Brain microvascular endothelial cell (primary cell): Measurements from ENCODE around the gene CAMK2A.
A peak's percentile ranks its signal among the peaks of the same experiment; 100 is the strongest.

Source experiments
- DNase-seq: peaks from one replicate; pipeline ENCODE4 v3.0.0-alpha.2; 2020
- H3K27ac ChIP-seq: fragments of 250-450 bp; sonication (Bioruptor Pico); 2 replicates; pipeline ENCODE4 v1.5.1; 2020; ENCODE audit warnings: mild to moderate bottlenecking, moderate library complexity
- H3K27me3 ChIP-seq: fragments of 250-450 bp; sonication (Bioruptor Pico); replicated peaks from 2 replicates; pipeline ENCODE4 v1.5.1; 2020; ENCODE audit warnings: mild to moderate bottlenecking
- H3K36me3 ChIP-seq: fragments of 250-450 bp; sonication (Bioruptor Pico); replicated peaks from 2 replicates; pipeline ENCODE4 v1.5.1; 2020; ENCODE audit warnings: mild to moderate bottlenecking
- H3K4me3 ChIP-seq: 2 replicates; pipeline ENCODE4 v1.5.1; 2011; ENCODE audit warnings: low read depth, mild to moderate bottlenecking, control low read depth, low read length, moderate library complexity
- in situ Hi-C: cut with HindIII; loops from 2 replicates; pipeline ENCODE4 v1.10.0; 2017; ENCODE audit warnings: low sequenced_read_pairs, low pct_ligation_motif_present
- TF ChIP-seq, protein P1 (sequence below): IDR thresholded peaks from 2 replicates; pipeline ENCODE4 v1.5.1; 2011; ENCODE audit warnings: low read depth, mild to moderate bottlenecking, moderate library complexity, low read length, control low read depth, inconsistent platforms; ENCODE audit errors: missing control alignments

The CAMK2A gene

DNA sequence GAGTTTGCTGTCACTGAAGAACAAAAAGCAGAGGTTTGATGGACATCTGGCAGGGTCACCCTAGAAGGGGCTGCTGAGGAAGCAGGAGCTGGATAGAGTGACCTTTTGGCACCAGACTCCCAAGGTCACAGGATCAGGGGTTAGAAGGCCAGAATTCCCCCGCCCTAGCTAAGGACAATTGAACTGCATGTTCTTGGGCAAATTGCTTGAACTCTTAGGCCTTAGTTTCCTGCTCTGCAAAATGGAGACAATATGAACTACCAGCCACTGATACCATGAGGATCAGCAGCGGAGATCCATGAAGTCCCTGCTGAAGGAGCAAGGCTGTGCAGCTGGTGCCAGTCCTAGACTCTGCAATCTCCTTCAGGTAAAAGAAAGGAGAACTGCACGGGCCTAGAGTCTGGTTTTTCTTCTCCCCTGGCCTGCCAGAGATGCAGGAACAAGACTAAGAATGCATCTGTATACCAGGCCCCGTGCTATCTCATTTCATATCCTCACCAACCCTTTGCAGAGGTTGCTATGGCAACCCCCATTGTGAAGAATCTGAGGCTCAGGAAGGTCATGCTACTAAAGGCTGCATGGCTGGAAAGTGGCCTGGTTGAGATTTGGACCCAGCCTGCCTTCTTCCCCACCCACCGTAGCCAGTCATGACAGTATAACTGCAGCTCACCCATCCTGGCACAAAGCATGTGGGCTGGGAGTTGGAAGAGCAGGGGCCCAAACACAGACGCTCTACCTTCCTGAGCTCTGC, 33.7 kb downstream of the CAMK2A start:
- Histone ChIP-seq H3K36me3 (no peaks in the 10 kb centered on the region), H3K27ac (no peak overlapping the region), H3K4me3 (no peak overlapping the region), H3K27me3 (no peaks in the 10 kb centered on the region)
- DNase-seq: peak; percentile 11
- in situ Hi-C loops: no loop called here
- TF ChIP-seq, protein P1, sequence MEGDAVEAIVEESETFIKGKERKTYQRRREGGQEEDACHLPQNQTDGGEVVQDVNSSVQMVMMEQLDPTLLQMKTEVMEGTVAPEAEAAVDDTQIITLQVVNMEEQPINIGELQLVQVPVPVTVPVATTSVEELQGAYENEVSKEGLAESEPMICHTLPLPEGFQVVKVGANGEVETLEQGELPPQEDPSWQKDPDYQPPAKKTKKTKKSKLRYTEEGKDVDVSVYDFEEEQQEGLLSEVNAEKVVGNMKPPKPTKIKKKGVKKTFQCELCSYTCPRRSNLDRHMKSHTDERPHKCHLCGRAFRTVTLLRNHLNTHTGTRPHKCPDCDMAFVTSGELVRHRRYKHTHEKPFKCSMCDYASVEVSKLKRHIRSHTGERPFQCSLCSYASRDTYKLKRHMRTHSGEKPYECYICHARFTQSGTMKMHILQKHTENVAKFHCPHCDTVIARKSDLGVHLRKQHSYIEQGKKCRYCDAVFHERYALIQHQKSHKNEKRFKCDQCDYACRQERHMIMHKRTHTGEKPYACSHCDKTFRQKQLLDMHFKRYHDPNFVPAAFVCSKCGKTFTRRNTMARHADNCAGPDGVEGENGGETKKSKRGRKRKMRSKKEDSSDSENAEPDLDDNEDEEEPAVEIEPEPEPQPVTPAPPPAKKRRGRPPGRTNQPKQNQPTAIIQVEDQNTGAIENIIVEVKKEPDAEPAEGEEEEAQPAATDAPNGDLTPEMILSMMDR: no peak

DNA sequence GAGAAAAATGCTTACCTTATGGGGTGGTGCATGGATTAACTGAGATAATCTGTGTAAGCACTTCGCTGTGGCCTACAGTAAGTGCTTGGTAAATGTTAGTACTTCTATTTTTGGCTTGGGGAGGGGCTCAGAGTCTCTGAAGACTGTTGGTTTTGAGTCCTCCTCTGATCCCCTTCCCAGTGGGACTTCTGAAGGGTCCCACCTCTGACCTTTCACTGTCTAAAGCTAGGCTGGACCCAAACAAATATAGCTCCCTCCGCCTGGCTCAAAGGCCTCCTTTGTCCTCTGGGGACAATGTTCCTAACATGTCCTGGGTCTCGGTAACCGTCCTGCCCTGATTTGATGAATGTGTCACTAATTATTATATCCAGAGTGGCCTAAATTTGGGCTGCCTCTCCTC, 34.8 kb downstream of the CAMK2A start:
- Histone ChIP-seq H3K36me3 (no peaks in the 10 kb centered on the region), H3K27me3 (no peaks in the 10 kb centered on the region), H3K27ac (no peak overlapping the region), H3K4me3 (no peak overlapping the region)
- DNase-seq: no peak
- in situ Hi-C loops: no loop called here
- TF ChIP-seq, protein P1: no peak

DNA sequence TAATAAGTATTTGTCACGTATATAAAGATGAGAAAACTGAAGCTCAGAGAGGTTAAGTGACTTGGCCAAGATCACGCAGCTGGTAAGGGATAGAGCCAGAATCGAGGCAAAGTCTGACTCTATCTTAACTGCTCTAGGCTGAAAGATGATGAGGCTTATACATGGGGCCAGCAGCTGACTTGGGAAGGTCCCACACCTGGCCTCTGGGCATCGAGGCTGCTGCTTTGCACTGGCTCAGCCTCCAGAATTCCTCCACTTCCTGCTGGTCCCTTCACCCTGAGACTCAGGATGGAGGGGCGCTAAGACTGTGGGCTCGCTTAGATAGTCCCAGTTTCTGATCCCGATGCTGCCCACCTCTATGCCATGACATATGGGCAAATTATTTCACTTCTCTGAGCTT, 35.2 kb downstream of the CAMK2A start:
- H3K4me3 ChIP-seq: no peak overlapping the region
- no peaks in the 10 kb centered on the region for H3K27me3 ChIP-seq
- no peaks in the 10 kb centered on the region for H3K36me3 ChIP-seq
- no peak for DNase-seq
- in situ Hi-C loops: no loop called here
- no peak overlapping the region for H3K27ac ChIP-seq
- TF ChIP-seq, protein P1: no peak

DNA sequence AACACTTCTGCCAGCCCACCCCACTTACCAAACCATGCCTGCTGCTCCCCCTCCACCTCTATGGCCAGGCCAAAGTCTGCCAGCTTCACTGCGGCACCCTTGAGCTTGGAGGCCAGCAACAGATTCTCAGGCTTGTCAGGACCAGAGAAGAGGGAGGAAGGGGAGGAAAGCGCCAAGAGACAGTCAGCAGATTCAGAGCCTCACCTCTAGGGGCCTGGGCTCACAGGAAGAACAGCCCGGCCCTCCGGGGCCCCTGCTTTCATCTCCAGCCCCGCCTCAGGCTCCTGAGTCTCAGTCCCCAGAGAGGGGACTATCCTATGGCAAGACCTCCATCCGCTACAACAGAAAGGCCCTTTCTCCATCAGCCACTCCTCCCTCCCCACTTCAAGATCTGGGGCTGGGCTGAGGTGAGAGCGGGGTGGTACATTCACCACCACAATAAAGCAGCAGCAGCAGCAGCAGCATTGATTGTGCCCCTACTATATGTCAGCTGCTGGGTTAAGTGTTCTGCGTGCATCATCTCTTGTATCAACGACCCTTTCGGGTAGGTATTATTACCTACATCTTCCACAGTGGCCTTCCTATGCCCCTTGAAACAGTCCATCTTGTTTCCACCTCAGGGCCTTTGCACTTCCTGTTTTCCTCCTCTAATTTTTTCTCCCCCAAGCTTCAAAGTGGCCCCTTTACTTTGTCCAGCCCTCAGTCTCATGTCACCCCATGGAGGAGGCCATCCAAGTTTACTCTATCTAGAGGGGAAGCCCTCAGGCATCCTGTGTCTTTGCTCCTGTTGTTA, 36.0 kb downstream of the CAMK2A start:
- H3K4me3 ChIP-seq: no peak overlapping the region
- H3K36me3 ChIP-seq: no peaks in the 10 kb centered on the region
- in situ Hi-C loops: no loop called here
- no peaks in the 10 kb centered on the region for H3K27me3 ChIP-seq
- DNase-seq: no peak
- H3K27ac ChIP-seq: no peak overlapping the region
- TF ChIP-seq, protein P1: no peak

DNA sequence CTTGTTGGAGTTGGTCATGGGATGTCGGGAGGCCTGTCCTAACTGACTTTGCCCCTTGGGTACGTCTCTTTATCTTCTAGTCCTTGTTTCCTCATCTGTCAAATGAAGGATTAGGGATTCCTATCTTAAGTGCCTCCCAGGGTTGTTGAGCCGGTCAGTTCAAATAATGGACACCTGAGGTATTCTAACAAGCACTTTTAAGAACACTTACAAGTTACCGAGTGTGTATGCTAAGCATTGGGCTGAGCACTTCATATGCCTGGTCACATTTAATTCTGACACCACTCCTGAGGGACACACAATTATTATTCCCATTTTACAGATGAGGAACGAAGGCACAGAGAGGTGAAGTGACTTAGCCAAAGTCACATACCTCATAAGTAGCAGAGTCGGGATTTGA, 37.1 kb downstream of the CAMK2A start:
- Histone ChIP-seq H3K27me3 (no peaks in the 10 kb centered on the region), H3K4me3 (no peak overlapping the region), H3K27ac (no peak overlapping the region), H3K36me3 (no peaks in the 10 kb centered on the region)
- in situ Hi-C loops: no loop called here
- TF ChIP-seq, protein P1: no peak
- no peak for DNase-seq
